Astrocyte of the cerebellum (primary cell): ENCODE results near the gene TNIK.

Source experiments
- DNase-seq: peaks from one replicate; pipeline ENCODE4 v3.0.0-alpha.2; 2011; ENCODE audit warnings: low read depth
- H3K4me3 ChIP-seq: 2 replicates; pipeline ENCODE4 v1.5.1; 2011; ENCODE audit warnings: mild to moderate bottlenecking, low read depth, low read length, moderate library complexity
- in situ Hi-C: cut with HindIII; loops from 2 replicates; pipeline ENCODE4 v1.10.0; 2017; ENCODE audit warnings: low sequenced_read_pairs
- TF ChIP-seq, protein P1 (sequence below): IDR thresholded peaks from 2 replicates; pipeline ENCODE4 v1.5.1; 2012; ENCODE audit warnings: low read length, low read depth, moderate library complexity, mild to moderate bottlenecking; ENCODE audit errors: missing control alignments

The TNIK gene

DNA sequence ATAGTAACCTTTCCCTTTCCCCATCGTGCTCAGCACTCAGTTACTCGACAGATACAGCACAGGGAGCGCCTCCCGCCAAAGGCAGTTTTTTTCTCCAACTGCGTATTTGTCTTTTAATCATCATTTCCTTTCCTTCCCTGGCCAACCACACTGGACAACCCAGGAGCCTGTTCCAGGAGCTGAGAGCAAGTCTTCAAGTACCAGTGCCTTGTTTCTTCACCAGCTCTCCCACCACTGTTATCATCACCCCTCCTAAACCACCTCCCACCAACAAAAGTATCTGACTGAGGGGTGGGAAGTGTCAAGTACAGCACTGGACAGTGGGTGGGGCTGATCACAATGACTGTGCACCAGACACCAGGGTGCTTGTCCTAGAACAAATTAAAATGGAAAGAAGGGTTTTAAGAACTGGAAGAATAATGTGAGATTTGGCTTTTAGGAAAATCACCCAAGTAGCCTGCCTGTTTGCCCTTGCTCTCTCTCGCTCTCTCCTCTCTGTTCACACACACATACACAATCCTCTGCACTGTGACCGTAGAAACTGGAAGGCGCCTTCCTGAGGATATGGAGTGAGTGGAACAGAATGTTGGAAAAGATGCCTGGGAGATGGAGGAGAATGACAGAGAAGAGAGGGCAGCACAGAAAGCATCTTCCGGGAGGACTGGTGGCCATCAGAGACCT lies 126.3 kb downstream of the TNIK start:
- TF ChIP-seq, protein P1, sequence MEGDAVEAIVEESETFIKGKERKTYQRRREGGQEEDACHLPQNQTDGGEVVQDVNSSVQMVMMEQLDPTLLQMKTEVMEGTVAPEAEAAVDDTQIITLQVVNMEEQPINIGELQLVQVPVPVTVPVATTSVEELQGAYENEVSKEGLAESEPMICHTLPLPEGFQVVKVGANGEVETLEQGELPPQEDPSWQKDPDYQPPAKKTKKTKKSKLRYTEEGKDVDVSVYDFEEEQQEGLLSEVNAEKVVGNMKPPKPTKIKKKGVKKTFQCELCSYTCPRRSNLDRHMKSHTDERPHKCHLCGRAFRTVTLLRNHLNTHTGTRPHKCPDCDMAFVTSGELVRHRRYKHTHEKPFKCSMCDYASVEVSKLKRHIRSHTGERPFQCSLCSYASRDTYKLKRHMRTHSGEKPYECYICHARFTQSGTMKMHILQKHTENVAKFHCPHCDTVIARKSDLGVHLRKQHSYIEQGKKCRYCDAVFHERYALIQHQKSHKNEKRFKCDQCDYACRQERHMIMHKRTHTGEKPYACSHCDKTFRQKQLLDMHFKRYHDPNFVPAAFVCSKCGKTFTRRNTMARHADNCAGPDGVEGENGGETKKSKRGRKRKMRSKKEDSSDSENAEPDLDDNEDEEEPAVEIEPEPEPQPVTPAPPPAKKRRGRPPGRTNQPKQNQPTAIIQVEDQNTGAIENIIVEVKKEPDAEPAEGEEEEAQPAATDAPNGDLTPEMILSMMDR, result no peak
- DNase-seq, result no peak
- H3K4me3 ChIP-seq, result no peak overlapping the region
- in situ Hi-C loops, result no loop called here

DNA sequence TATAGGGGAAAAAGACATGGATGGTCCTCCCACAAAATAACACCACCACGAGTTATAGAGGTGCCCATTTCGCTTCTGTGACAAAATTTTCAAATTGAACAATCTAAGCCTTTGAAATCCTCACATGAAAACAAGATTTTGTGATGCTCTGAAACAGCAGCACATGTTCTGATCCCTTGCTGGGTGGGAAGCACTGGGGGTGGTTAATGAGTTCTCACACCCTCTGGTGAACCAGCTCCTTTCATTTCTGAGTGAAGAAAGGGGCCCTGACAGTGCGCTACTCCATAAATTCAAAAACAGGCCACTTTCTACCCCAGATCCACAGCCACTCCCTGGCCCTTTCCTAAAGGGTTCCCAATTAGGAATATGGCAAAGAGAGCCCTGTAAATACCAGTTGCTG lies 129.3 kb downstream of the TNIK start:
- H3K4me3 ChIP-seq, result no peak overlapping the region
- in situ Hi-C loops, result no loop called here
- TF ChIP-seq, protein P1, result no peak
- no peak for DNase-seq

DNA sequence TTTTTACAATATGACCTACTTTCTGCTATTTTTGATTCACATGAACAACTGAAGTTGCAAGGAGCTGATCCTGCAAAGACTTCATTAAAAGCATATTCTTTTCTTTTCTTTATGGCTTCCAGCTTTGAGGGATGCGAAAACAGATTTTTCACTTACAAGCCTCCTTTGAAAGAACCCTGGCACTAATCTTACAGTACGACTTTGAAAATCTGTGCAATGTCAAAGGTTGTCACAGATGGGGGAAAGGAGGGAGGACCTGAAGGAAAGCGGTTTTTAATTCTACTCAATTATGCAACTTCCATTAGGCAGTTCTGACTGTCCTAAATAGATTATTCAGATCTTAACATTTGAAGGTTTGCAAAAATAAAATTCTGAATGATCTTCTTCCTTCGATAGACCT lies 130.5 kb downstream of the TNIK start:
- in situ Hi-C loops, result no loop called here
- DNase-seq, result no peak
- TF ChIP-seq, protein P1, result no peak
- H3K4me3 ChIP-seq, result no peak overlapping the region

DNA sequence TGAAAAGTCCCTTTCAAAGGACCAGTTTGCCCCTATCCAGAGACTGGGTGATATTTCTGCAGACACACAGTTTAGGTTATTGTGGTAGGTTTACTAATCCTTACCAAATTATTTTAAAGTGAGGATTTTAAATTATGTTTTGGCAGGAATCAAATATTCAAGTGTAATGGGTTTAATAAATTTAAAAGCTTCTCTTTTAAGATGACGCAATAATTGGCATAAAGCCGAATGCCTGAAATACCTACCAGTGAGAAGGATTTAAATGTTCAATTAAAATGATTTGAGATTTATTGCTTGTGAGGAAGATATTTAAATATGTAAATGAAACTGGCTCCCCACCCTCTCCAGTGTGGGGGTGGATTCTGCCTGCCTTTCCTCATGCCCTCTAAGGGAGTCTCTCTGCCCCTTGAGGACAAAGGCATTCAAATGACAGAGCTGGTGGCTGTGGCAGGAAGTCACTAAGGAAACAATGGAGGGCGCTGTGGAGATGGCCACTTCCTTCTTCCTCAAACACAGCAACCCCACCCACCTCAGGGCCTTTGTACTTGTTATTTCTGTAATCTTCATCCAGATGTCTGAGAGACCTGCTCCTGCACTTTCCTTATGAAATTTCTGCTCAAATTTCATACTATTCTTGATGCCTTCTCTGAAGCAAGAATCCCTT lies 131.7 kb downstream of the TNIK start:
- DNase-seq, result no peak
- in situ Hi-C loops, result no loop called here
- no peak overlapping the region for H3K4me3 ChIP-seq
- TF ChIP-seq, protein P1, result no peak

DNA sequence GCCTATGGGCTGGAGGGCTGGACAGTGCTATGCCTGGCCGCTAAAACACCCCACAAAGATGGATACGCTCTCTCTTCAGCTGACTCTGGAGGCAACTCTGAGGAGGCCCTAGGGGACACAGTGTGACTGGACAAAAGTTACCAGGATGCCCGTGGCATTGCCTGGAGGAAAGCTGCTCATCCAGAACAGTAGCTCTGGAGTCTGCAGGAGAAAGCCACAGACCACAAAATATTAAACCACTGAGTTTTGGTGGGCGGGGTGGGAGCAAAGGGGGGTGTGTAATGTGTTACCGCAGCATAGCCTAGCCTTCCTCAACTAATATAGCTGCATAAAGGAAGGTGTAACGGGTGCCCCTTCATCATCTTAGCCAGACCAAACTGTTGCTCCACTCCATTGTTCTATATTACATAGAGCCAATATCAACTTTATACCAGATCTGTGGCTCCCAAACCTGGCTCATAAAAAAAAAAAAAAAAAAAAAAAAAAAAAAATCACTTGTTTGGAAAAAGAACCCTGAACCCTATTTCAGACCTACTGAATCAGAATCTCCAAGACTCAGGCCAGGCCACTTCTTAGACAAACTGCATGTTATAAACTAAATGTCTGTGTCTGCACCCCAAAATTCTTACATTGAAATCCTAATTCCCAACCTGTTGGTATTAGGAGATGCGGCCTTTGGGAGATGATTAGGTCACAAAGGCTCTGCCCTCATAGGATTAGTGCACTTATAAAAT lies 132.6 kb downstream of the TNIK start:
- H3K4me3 ChIP-seq, result no peak overlapping the region
- TF ChIP-seq, protein P1, result no peak
- DNase-seq, result no peak
- in situ Hi-C loops, result no loop called here

DNA sequence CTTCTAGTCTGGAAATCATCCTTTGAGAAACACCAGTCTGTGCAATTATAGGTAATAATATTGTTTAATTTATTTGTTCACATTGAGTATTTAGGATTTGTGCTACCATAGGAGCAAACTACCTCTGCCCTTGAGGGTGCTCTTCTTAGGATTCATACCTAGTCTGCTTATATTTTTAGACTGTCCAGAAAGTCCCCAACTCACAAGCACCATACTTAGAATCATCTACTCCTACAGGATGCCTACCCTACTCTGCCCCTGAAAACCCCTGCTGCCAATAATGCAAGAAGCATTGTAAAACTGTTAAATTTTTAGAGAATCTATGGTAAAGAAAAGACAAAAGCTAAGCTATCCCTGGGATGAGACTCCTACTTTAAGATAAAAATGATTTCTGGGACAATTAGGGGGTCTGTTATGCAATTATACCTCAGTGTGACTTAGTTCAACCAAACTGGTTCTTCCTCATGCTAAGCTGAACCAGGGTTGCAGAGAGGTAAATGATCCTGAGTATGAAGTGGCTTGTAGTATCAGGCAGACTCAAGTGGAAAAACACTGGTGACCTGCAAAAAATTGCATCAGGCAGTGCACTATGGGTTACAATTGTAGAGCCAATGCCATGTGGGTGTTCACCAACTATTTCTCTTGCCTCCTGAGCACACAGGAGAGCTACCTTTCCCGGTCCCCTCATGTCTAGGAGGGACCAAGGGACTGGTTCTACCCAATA lies 133.3 kb downstream of the TNIK start:
- TF ChIP-seq, protein P1, result no peak

More for the DNA sequence above, 133.3 kb downstream of the TNIK start:
- no peak for DNase-seq
- in situ Hi-C loops, result no loop called here
- H3K4me3 ChIP-seq, result no peak overlapping the region
